Glutamatergic neuron (in vitro differentiated cells): Measurements from ENCODE around the gene GCN1. TPM values are rescaled to one million over a fixed set of nuclear protein-coding genes. Genes with fewer than 3 reads are reported as not detected.
A peak's percentile ranks its signal among the peaks of the same experiment; 100 is the strongest.
"Not testable (repeated sequence)": the region's sequence is repeated elsewhere in the genome, so short reads cannot be mapped to it uniquely, and the experiment has no call there.

Experiments
- DNase-seq: peaks from one replicate; pipeline ENCODE4 v3.0.0; 2022
- H3K27ac Mint-ChIP-seq: one replicate; pipeline ENCODE4 v1.8.0; 2020; ENCODE audit warnings: mild to moderate bottlenecking, mixed read lengths, inconsistent platforms; ENCODE audit not compliant: unreplicated experiment
- H3K27me3 Mint-ChIP-seq: one replicate; pipeline ENCODE4 v1.8.0; 2020; ENCODE audit warnings: mild to moderate bottlenecking, moderate library complexity, mixed read lengths, inconsistent platforms; ENCODE audit not compliant: unreplicated experiment
- H3K36me3 Mint-ChIP-seq: one replicate; pipeline ENCODE4 v1.8.0; 2020; ENCODE audit warnings: mild to moderate bottlenecking, mixed read lengths, inconsistent platforms; ENCODE audit not compliant: unreplicated experiment
- H3K4me1 Mint-ChIP-seq: one replicate; pipeline ENCODE4 v1.8.0; 2020; ENCODE audit warnings: mild to moderate bottlenecking, low read depth, mixed read lengths, inconsistent platforms; ENCODE audit not compliant: unreplicated experiment
- H3K4me3 Mint-ChIP-seq: one replicate; pipeline ENCODE4 v1.8.0; 2020; ENCODE audit warnings: mild to moderate bottlenecking, mixed read lengths, inconsistent platforms; ENCODE audit not compliant: unreplicated experiment
- H3K9me3 Mint-ChIP-seq: one replicate; pipeline ENCODE4 v1.8.0; 2020; ENCODE audit warnings: mild to moderate bottlenecking, moderate library complexity, mixed read lengths, inconsistent platforms; ENCODE audit not compliant: unreplicated experiment
- total RNA-seq: library from RNA; stranded (reverse); fragmentation: NEBNext Ultra II Directional; extraction: Animal tissue kit (Norgen Biotek cat#: 25700); gene quantifications from one replicate; pipeline ENCODE4 v1.2.1, GENCODE V29; 2021; ENCODE audit not compliant: unreplicated experiment
- TF ChIP-seq, protein P1 (sequence below): fragments of 200-600 bp; sonication (generic); IDR thresholded peaks from one replicate; pipeline ENCODE4 v1.5.0; 2021; ENCODE audit not compliant: partially characterized antibody, unreplicated experiment

GCN1 gene
- total RNA-seq, 1 donor from 2014 or later: 173 TPM

DNA sequence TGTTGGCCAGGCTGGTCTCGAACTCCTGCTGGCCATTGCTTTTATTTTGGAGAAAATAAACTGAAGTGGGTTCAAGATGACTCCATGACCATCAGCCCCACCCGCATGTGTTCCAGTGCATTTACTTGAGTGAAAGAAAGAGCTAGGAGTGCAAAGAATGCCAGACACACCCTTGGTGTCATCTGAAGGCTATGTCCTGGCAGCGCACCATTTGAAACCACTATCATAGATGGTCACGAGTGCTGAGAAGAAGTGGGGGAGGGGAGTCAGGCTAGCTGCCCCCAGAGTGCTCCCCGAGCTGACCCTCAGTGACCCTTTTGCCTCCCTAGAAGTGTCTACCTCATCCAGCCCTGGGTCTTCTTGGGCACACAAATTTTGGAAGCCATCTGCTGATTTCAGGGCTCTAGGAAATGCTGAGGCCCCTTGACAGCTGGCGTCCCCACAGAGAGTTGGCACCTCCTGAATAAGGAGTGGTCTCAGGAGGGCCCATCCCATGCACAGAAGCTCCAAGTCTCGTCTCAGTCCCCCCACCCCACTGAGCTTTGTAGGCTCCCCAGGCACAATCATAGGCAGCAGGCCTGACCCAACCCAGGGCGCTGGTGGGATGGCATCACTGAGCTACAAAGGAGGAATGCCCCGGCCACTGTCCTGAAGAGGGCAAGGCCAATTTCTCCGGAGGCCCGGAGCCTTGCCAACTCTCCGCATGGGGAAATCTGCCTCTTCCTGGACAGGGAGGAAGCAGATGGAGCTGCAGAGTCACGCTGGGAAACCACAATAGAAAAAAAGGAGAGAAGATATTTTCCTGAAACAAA lies 43.1 kb upstream of the GCN1 start:
- peaks cover 9% of the 10 kb centered on the region for H3K27me3 Mint-ChIP-seq
- H3K27ac Mint-ChIP-seq: no peak overlapping the region
- H3K4me1 Mint-ChIP-seq: peaks cover 33% of the 10 kb centered on the region

DNA sequence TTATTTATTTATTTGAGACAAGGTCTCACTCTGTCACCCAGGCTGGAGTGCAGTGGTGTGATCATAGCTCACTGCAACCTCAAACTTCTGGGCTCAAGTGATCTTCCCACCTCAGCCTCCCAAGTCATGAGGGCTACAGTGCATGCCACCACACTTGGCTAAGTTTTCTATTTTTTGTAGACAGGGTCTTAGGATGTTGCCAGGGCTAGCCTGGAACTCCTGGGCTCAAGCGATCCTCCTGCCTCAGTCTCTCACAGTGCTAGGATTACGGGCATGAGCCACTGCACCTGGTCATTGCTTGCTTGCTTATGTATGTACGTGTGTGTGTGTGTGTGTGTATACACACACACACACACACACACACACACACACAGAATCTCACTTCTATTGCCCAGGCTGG lies 42.3 kb upstream of the GCN1 start:
- not testable (repeated sequence) for H3K9me3 Mint-ChIP-seq, H3K27me3 Mint-ChIP-seq, H3K36me3 Mint-ChIP-seq, H3K4me3 Mint-ChIP-seq, H3K27ac Mint-ChIP-seq, DNase-seq
- peaks cover 40% of the 10 kb centered on the region for H3K4me1 Mint-ChIP-seq

More for the DNA sequence above, 43.1 kb upstream of the GCN1 start:
- Mint-ChIP-seq H3K36me3 (no peaks in the 10 kb centered on the region), H3K4me3 (no peak overlapping the region), H3K9me3 (peaks cover 4% of the 10 kb centered on the region)
- DNase-seq: no peak
- TF ChIP-seq, protein P1, sequence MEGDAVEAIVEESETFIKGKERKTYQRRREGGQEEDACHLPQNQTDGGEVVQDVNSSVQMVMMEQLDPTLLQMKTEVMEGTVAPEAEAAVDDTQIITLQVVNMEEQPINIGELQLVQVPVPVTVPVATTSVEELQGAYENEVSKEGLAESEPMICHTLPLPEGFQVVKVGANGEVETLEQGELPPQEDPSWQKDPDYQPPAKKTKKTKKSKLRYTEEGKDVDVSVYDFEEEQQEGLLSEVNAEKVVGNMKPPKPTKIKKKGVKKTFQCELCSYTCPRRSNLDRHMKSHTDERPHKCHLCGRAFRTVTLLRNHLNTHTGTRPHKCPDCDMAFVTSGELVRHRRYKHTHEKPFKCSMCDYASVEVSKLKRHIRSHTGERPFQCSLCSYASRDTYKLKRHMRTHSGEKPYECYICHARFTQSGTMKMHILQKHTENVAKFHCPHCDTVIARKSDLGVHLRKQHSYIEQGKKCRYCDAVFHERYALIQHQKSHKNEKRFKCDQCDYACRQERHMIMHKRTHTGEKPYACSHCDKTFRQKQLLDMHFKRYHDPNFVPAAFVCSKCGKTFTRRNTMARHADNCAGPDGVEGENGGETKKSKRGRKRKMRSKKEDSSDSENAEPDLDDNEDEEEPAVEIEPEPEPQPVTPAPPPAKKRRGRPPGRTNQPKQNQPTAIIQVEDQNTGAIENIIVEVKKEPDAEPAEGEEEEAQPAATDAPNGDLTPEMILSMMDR: no peak

DNA sequence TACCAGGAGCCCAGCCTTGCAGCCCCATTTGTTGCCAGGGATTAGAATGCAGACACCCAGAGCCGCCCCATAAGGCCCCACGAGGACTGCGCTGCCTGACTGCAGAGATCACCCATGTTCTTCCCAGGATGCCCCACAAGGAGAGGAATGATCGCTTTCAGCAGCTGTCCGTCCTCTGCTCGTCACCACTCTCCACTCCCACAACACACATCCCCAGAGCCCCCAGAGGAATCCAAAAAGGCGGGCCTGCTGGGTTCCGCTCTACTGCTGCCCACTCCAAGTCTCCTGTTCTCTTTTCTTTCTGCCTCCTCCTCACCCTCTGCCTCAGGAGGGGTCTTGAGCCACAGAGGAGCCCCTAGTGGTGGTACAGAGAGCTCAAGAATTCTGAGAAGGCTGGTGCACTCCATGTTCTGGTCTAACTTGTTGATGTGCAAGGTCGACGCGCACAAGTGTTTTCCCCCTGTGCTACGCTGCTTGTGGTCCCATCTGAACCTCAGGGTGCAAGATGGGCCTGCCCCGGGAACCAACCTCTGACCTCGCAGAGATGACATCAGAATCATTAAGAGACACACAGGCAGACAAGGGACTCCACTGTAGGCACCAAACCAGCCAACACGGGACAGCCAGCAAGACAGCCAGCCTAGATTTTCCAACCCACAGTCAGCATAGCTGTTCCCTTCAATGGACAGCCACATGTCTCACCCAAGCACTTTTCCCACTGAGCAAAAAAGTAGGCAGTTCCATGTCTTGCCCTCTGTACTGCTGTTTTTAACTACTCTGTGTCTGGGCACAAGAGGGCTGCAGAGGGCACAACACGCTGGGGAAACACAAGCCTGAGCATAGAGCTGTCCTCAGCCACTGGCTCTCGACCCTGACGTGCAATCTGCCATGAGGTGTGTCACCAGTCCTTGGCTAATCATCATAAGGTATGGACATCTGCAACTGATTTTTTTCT lies 41.1 kb upstream of the GCN1 start:
- H3K9me3 Mint-ChIP-seq: peaks cover 11% of the 10 kb centered on the region
- H3K27ac Mint-ChIP-seq: peak overlapping the region; percentile 96
- H3K36me3 Mint-ChIP-seq: no peaks in the 10 kb centered on the region
- peaks cover 47% of the 10 kb centered on the region for H3K4me1 Mint-ChIP-seq
- H3K27me3 Mint-ChIP-seq: peaks cover 10% of the 10 kb centered on the region
- DNase-seq: peak; percentile 55
- TF ChIP-seq, protein P1: peak; percentile 24
- H3K4me3 Mint-ChIP-seq: peak overlapping the region; percentile 63

DNA sequence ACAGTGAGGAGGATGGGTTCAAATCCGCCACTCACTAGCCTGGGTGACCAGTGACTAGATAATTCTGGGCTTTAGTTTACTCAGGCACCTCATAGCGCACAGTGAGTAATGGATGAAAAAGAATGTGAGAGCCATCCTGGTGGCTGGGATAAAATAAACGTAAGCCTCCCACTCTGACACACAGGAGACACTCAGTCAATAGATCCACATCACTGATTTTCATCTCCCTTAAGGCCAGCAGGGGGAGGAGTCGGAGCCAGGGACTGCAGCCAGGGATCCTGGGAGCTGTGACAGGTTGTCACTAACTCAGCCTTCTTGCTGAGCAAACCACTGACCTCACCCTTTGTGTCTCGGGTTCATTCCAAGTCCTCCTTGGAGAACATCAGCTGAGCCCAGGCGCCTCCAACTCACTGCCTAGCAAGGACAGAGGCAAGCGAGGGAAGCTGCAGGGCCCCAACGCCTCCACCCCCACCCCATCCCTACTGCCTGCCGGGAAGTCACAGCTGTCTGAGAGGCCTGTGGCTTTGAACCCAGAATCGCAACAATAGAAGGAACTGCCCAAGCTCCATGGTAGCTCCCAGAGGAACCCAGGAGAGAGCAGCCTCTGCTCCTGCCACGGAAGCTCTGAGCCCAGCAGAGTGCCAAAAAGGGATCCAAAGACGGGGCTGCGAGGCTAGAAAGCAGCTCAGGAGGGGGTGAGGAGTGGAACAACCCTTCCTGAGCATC lies 40.3 kb upstream of the GCN1 start:
- no peaks in the 10 kb centered on the region for H3K36me3 Mint-ChIP-seq
- peak; percentile 78 for DNase-seq
- peaks cover 10% of the 10 kb centered on the region for H3K27me3 Mint-ChIP-seq
- peaks cover 11% of the 10 kb centered on the region for H3K9me3 Mint-ChIP-seq
- H3K27ac Mint-ChIP-seq: peak overlapping the region; percentile 96
- TF ChIP-seq, protein P1: peak; percentile 59
- peaks cover 52% of the 10 kb centered on the region for H3K4me1 Mint-ChIP-seq
- H3K4me3 Mint-ChIP-seq: peak overlapping the region; percentile 63
